Gastrocnemius medialis (tissue), 4 donors: ENCODE measurements around the gene FBXL7. TPM values are rescaled to one million over a fixed set of nuclear protein-coding genes. Genes with fewer than 3 reads are reported as not detected.

Experiments
- ATAC-seq, 2 donors: fragments of 150-250 bp; one replicate each; pipeline ENCODE4 v1.9.1; 2016
- DNase-seq, 2 donors: peaks; one replicate each; pipeline ENCODE4 v3.0.0-alpha.2; 2019
- H3K27ac ChIP-seq, 4 donors: fragments of 200-600 bp; sonication (generic); 1 replicate in 1 of 4; 2 replicates in 3 of 4; pipeline ENCODE4 v1.5.1; 2016 to 2018; ENCODE audit warnings: mild to moderate bottlenecking in 2 of 4, moderate library complexity in 1 of 4
- H3K27me3 ChIP-seq, 3 donors: fragments of 200-600 bp; sonication (generic) in 2 of 3; 1 replicate in 1 of 3; 2 replicates in 2 of 3; pipeline versions ENCODE4 v1.5.1 to v1.6.0; 2016 to 2019; ENCODE audit warnings: mild to moderate bottlenecking in 1 of 3, moderate library complexity in 1 of 3
- H3K36me3 ChIP-seq, 2 donors: fragments of 200-600 bp; sonication (generic) in 1 of 2; one replicate each; pipeline ENCODE4 v1.5.1; 2017 to 2018
- H3K4me1 ChIP-seq, 2 donors: fragments of 200-600 bp; sonication (generic) in 1 of 2; one replicate each; pipeline ENCODE4 v1.5.1; 2016 to 2017; ENCODE audit warnings: mild to moderate bottlenecking in 2 of 2
- H3K4me3 ChIP-seq, 4 donors: fragments of 200-600 bp; sonication (generic) in 3 of 4; 1 replicate in 1 of 4; 2 replicates in 3 of 4; pipeline ENCODE4 v1.5.1; 2016 to 2019; ENCODE audit warnings: mild to moderate bottlenecking in 2 of 4
- H3K9me3 ChIP-seq, 3 donors: fragments of 200-600 bp; sonication (generic) in 2 of 3; 1 replicate in 1 of 3; 2 replicates in 2 of 3; pipeline ENCODE4 v1.5.1; 2016 to 2019
- CTCF ChIP-seq, 5 experiments: fragments of 450-650 bp in 3 of 5; fragments of 200-600 bp in 2 of 5; sonication (generic) in 2 of 5; IDR thresholded peaks in 4 of 5; conservative IDR thresholded peaks in 1 of 5; 1 replicate in 4 of 5; 2 replicates in 1 of 5; pipeline ENCODE4 v1.5.1; 2016 to 2019; ENCODE audit warnings: antibody characterized with exemption in 5 of 5, mild to moderate bottlenecking in 3 of 5, moderate library complexity in 3 of 5
- POLR2A ChIP-seq, 2 donors: fragments of 450-650 bp; IDR thresholded peaks; one replicate each; pipeline ENCODE4 v1.6.1; 2017; ENCODE audit warnings: antibody characterized with exemption in 2 of 2, mild to moderate bottlenecking in 2 of 2, moderate library complexity in 2 of 2
- in situ Hi-C, 4 donors: fragments of 200-750 bp; cut with MboI; loops; one replicate each; pipeline versions ENCODE4 v1.15.0 to v1.8.0; 2017; ENCODE audit warnings: low sequenced_read_pairs in 4 of 4
- intact Hi-C: fragments of 100-400 bp; cut with DNase I; formaldehyde crosslinking; loops from one replicate; pipeline ENCODE4 v1.15.1; 2023; ENCODE audit warnings: low total_unique reads
- microRNA counts, 2 donors: library from miRNA; unstranded; fragments of <30 nt; microRNA quantifications; one replicate each; lab custom pipeline; 2016
- microRNA-seq, 2 donors: library from miRNA; unstranded; fragments of <30 nt; microRNA quantifications; one replicate each; pipeline ENCODE4, GENCODE V29; 2016; ENCODE audit warnings: borderline replicate concordance in 2 of 2
- total RNA-seq, 4 donors: library from RNA; depleted of rRNA; stranded (reverse); fragments of >200 nt; gene quantifications; one replicate each; pipeline versions ENCODE4 v1.1.0 to v1.2.3, GENCODE V29; 2016

FBXL7 gene
- total RNA-seq, 4 donors from 2014 or later, result 2.4 to 4.9 (median 3.1) TPM

- H3K27ac ChIP-seq, result no peak overlapping the region
- DNase-seq (no peak), ATAC-seq (no peak)
- H3K4me1 ChIP-seq, result no peaks in the 10 kb centered on the region
- no peaks in the 10 kb centered on the region for H3K27me3 ChIP-seq
- no peak for TF ChIP-seq CTCF (IDR thresholded peaks at IDR 0.05 in 4 of 5, conservative IDR thresholded peaks at IDR 0.05 in 1 of 5)
- TF ChIP-seq POLR2A (IDR thresholded peaks at IDR 0.05), result no peak
- no peaks in the 10 kb centered on the region for H3K36me3 ChIP-seq
- H3K4me3 ChIP-seq, result no peak overlapping the region
- no peaks in the 10 kb centered on the region for H3K9me3 ChIP-seq
- in situ Hi-C loops, result no loop called here
- intact Hi-C loops, result no loop called here
Measured at GRCh38 chr5:15977851-15978250, 477.9 kb downstream of the FBXL7 start.

- no peak for ATAC-seq
- Histone ChIP-seq H3K4me1 (no peaks in the 10 kb centered on the region), H3K36me3 (no peaks in the 10 kb centered on the region), H3K27ac (no peak overlapping the region), H3K27me3 (no peaks in the 10 kb centered on the region), H3K9me3 (no peaks in the 10 kb centered on the region), H3K4me3 (no peak overlapping the region)
- no peak for DNase-seq
- TF ChIP-seq CTCF (IDR thresholded peaks at IDR 0.05 in 4 of 5, conservative IDR thresholded peaks at IDR 0.05 in 1 of 5), result no peak
- TF ChIP-seq POLR2A (IDR thresholded peaks at IDR 0.05), result no peak
- intact Hi-C loops (no loop called here), in situ Hi-C loops (no loop called here)
Measured at GRCh38 chr5:15980835-15981234, 480.9 kb downstream of the FBXL7 start.

- ATAC-seq (no peak), DNase-seq (no peak)
- Histone ChIP-seq H3K4me3 (no peak overlapping the region), H3K27me3 (no peaks in the 10 kb centered on the region), H3K36me3 (no peaks in the 10 kb centered on the region), H3K27ac (no peak overlapping the region), H3K9me3 (no peaks in the 10 kb centered on the region), H3K4me1 (no peaks in the 10 kb centered on the region)
- TF ChIP-seq POLR2A (IDR thresholded peaks at IDR 0.05) (no peak), CTCF (IDR thresholded peaks at IDR 0.05 in 4 of 5, conservative IDR thresholded peaks at IDR 0.05 in 1 of 5) (no peak)
- intact Hi-C loops (no loop called here), in situ Hi-C loops (no loop called here)
Measured at GRCh38 chr5:15983392-15983791, 483.4 kb downstream of the FBXL7 start.

MicroRNA genes within 50 kb of the gene (microRNA counts, 767-probe panel; counts per million panel counts)
- 356 to 448 counts per million in 2 donors for microRNA hsa-miR-887 (lab: Ali Mortazavi, UCI)

Small RNAs within 50 kb of the gene (microRNA-seq; reads per million reads assigned to microRNA genes)
- 14.2 to 29.9 reads per million in 2 donors for gene MIR887
